SK-N-SH (cell line): ENCODE data around the gene PSMD6.

Experiments used
- CTCF ChIP-seq: fragments of 200-600 bp; sonication (generic); IDR thresholded peaks from 2 replicates; pipeline ENCODE4 v1.6.1; 2017; ENCODE audit warnings: antibody characterized with exemption, mild to moderate bottlenecking, moderate library complexity
- JUND ChIP-seq: IDR thresholded peaks from 2 replicates; pipeline ENCODE4 v1.4.0; 2012
- MAX ChIP-seq: IDR thresholded peaks from 2 replicates; pipeline ENCODE4 v1.4.0; 2012; ENCODE audit warnings: low read depth
- RAD21 ChIP-seq: IDR thresholded peaks from 2 replicates; pipeline ENCODE4 v1.6.1; 2012; ENCODE audit warnings: mild to moderate bottlenecking, low read length
- TAF1 ChIP-seq: IDR thresholded peaks from 2 replicates; pipeline ENCODE4 v1.6.1; 2012; ENCODE audit warnings: low read depth, mild to moderate bottlenecking, low read length, moderate library complexity, borderline replicate concordance
- TCF12 ChIP-seq: IDR thresholded peaks from 2 replicates; pipeline ENCODE4 v1.4.0; 2012
- USF2 ChIP-seq: fragments of 150-350 bp; IDR thresholded peaks from 2 replicates; pipeline ENCODE4 v1.6.1; 2017; ENCODE audit warnings: antibody characterized with exemption, low read length, low read depth, borderline replicate concordance

GRCh38 chr3:63990733-63991132, 32.6 kb downstream of the PSMD6 start:
- TF ChIP-seq TCF12 (no peak), CTCF (no peak), TAF1 (no peak), JUND (no peak), RAD21 (no peak), USF2 (no peak), MAX (no peak)
